NOMO-1 (cell line): ENCODE results near the gene ZCWPW2.

ENCODE experiments used
- DNase-seq, 2 experiments: peaks; one replicate each; lab custom pipeline; 2025; ENCODE audit not compliant: unreplicated experiment in 2 of 2; lab: John Stamatoyannopoulos, UW

Gene ZCWPW2

DNA sequence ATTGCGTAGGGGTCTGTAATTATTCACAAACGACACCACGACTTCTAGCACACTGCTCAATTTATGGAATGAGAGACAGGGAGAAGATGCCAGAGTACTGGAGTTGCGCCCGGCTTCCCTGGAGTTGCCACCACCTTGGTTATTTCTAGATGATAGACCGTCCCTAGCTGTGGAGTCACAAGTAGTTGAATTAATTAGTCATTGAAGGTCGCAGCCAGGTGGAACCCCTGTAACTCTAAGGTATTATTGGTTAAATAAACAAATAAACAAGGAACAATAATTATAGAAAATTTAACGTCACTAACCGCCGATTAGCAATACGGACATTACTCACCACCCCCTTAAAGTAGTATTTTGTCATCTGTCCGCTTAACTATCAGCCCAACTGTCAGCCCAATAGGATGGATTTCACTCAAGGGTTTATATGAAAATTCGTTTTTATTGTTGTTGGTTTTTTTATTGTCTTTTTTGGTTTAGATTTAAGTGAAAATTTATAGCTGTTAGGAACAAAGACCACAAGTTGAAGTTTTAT is 1.0 kb downstream of the ZCWPW2 start:
- peak; percentile 37 to 41 for DNase-seq

- peak; percentile 80 to 95 for DNase-seq
These were observed 27.9 kb downstream of the ZCWPW2 start for GRCh38 chr3:28376424-28376823.

- peak; percentile 15 to 42 for DNase-seq
These were observed 37.5 kb downstream of the ZCWPW2 start for GRCh38 chr3:28386049-28386448.

DNA sequence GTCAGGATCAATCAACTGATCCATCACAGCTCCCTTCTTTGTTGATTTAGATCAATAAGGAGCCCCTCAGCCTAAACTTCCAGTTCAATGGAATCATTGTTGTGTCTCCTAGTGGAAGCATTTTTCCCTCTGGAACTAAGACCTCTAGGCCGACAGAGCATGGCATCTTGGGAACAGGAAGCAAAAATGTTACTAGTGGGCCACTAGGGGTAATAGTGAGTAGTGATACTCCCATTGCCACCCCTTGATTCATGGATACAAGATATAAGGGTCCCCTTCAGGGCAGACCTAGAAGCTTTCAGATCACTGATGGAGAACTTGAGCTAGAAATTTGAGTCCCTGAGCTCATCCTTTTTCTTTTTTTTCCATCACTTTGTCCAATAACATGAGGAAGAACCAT is 40.5 kb downstream of the ZCWPW2 start:
- DNase-seq, result no peak

DNA sequence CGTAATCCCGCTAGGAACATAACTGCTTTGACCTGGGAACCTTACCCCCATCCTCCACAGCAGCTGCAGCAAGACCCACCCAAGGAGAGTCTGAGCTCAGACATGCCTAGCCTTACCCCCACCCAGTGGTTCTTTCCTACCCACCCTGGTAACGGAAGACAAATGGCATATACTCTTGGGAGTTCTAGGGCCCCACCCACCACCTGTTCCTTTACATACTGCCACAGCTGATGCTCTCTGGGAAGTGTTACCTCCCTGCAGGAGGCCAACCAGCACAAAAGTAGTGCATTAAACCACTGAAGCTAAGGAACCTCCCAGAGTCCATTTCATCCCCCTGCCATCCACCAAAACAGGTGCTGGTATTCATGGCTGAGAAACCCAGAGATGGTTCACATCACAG is 50.7 kb downstream of the ZCWPW2 start:
- DNase-seq, result no peak

DNA sequence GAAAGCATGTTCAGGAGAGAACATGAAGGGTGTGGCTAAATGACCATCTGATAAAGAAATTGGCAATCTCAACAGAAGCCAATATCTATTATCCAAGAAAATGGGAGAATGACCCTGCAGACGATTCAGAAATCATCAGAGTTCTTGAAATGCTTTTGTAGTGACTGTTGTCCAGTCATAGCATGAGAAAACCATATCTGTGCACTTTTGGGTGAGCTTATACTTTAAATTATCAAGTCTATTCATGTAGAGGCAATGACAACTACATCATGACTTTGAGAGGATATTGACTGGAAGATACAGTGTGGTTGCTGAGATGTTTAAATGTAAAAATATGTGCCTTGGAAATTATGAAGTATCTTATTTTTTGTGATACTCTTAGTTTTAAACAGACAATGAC is 57.7 kb downstream of the ZCWPW2 start:
- DNase-seq, result no peak

DNA sequence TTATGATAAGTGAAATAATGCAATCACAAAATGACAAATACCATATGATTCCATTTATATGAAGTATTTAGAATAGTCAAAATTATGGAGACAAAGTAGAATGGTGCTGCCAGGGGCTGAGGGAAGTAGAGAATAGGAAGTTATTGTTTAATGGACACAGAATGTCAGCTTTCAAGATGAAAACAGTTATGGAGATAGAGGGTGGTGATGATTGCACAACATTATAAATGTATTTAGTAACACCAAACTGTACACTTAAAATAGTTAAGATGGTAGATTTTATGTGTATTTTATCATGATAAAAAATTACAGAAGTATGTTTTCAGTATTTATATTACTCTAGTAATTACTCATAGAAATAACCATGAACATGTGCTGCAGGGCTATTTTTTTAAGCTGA is 100.9 kb downstream of the ZCWPW2 start:
- no peak for DNase-seq

DNA sequence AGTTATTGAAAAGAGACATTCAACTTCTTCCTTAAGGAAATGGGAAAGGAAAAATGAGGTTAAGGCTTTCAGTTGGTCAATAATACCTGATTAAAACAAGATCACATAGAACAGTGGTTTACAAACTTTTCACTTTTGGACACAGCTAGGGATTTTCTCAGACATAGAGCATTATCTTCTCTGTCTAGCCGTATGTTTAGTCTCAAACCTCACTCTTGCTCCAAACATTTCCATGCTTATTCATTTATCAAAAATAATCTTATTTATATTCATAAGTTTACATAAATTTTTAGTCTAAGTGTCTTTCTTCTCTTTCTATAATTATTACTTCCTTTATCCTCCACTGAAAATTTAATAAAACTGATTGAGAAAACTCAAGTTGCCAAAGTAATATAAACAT is 114.3 kb downstream of the ZCWPW2 start:
- no peak for DNase-seq

DNA sequence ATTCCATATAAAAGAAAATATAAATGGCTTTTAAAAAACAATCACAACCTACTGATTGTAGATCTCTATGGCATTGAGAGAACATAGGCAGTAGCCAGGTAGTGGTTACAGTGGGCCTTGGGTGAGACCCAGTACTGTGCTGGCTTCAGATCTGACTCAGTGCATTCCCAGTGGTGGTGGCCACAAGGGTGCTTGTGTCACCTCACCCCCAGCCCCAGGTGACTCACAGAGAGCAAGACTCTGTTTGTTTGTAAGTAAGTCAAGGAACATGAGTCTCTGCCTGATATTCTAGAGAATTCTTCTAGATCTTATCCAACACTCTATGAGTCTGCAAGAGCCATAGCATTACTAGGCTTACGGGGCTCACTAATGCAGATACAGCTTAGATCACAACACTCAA is 118.9 kb downstream of the ZCWPW2 start:
- no peak for DNase-seq

DNA sequence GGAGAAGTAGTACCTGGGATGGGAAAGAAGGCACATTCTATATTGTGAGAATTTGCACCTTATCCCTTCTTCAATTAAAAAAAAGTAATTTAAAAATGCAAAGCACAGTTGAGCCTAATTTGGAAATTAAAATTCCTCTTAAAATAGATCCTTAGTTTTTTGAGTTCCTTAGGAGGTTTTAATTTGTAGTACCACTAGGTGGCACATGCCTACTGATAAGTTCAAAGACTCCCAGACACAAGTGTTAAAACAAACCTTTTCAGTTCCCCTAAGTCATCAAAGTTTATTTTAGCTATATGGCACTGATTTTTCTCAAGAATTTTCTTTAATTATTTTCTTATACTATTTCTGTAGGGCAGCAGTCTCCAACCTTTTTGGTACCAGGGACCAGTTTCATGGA is 127.7 kb downstream of the ZCWPW2 start:
- DNase-seq, result peak in 1 of 2 experiments; percentile 45

DNA sequence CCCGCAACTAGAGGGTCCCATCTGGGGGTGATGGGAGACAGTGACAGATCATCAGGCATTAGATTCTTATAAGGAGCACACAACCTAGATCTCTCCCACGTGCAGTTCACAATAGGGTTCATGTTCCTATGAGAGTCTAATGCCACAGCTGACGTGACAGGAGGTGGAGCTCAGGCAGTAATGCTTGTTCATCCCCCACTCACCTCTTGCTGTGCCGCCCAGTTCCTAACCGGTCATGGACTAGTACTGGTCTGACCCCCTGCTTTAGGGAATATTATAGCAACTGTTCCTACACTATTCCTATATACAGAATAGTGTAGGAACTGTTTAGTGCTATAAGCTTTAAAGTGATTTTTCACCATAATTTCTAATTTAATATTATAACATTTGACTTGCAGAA is 128.2 kb downstream of the ZCWPW2 start:
- no peak for DNase-seq

- no peak for DNase-seq
These were observed 136.6 kb downstream of the ZCWPW2 start for GRCh38 chr3:28485164-28485563.

DNA sequence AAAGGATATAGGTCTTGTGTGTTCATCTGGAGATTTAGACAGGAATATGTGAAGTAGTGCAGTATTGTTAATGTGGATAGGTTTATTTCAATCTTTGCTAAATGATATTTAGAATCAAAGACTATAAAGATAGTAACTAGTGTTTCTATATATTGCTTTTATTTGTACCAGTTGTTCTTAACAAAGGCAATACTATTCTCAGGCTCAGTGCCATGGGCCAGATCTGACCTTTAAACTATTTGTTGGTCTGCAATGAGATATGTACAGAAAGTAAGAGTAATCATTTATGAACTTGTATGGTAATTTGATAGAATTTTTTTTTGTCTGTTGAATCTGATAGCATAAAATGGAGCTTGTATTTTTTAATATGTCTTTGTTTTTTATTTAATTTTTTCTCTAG is 146.8 kb downstream of the ZCWPW2 start:
- DNase-seq, result no peak

DNA sequence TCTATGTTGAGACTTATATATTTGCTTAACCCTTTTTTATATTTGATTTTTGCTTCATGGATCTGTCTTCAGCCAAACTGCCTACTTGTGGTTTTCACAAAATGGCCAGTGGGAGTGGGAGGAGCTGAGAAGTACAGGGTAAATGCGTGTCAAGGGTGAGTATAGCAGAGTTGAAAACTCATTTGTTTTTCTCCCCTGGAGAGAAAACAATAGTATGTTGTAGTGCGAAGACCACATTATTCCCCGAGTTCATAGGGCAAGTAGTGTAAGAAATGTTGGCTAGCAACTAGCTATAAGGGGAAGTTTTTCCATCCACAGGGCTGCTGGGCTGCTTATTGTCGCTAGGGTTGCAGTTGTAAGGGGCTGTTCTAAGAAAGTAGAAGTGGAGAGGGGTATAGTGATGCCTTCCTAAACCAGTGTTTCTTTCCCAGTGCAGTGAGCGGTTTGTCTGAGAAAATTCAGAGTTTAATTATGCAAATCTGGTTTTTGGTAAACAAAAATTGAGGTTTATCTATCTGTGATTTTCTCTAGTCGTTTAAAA is 153.9 kb downstream of the ZCWPW2 start:
- DNase-seq, result no peak

DNA sequence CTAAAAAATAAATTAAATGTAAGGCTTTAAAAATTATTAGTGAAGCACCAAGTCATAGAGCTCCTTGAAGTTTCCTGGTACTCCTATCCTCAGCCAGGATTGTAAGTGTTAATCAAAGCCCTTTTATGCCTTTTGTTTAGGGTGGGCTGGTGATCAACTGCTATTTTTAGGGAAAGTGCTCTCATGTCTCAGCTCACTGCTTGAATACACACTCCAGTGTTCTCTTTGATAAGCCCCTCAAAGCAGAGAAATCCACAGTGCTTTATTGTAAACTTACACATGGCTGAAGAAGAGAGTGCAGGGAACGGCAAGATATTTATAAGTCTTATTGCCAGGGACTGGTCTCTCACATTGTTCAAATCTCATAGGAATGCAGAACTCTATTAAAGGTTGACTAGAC is 156.5 kb downstream of the ZCWPW2 start:
- no peak for DNase-seq

- no peak for DNase-seq
These were observed 173.1 kb downstream of the ZCWPW2 start for GRCh38 chr3:28521663-28522062.

GRCh38 chr3:28542351-28542750 is 193.8 kb downstream of the ZCWPW2 start:
- no peak for DNase-seq

DNA sequence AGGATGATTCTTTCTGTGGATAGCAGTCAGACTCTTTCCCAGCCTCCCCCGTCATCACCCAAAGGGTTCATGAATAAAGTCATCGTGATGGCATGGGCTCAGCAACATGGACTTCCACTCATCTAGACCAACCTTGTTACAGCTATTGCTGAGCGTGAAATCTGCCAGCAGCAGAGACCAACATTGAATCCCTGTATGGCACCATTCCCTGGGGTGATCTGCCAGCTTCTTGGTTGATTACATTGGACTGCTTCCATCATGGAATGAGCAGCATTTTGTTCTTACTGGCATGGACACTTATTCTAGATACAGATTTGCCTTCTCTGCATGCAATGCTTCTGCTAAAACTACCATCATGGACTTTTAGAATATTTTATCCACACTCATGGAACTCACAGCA is 195.7 kb downstream of the ZCWPW2 start:
- DNase-seq, result no peak

- DNase-seq, result no peak
These were observed 196.3 kb downstream of the ZCWPW2 start for GRCh38 chr3:28544831-28545230.

GRCh38 chr3:28547677-28548076 is 199.2 kb downstream of the ZCWPW2 start:
- DNase-seq, result no peak

GRCh38 chr3:28553175-28553574 is 204.7 kb downstream of the ZCWPW2 start:
- DNase-seq, result no peak

DNA sequence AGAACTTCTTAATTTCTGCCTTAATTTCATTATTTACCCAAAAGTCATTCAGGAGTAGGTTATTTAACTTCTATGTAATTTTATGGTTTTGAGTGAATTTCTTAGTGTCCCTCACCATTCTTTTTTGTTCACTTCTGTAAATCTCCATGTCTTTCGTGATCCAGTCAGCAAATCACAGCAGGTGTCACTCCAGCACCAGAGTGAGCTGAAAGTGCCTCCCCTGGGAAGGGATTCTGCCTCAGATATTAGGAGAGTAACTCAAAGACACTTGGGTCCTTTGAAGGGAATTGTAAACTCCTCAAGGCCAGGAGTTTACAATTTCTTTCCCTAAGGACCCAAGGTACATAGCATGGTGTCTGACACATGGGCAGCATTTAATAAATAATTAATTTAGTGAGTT is 207.7 kb downstream of the ZCWPW2 start:
- DNase-seq, result no peak

- DNase-seq, result no peak
These were observed 215.7 kb downstream of the ZCWPW2 start for GRCh38 chr3:28564211-28564610.
